ENCODE measurements around the gene RBM19. TPM values are rescaled to one million over a fixed set of nuclear protein-coding genes. Genes with fewer than 3 reads are reported as not detected.
A peak's percentile ranks its signal among the peaks of the same experiment; 100 is the strongest.

RBM19 gene
- polyA plus RNA-seq, 2 of the 4 experiments (the other 2 are of a cell fraction): 16.0 to 18.6 TPM

DNA sequence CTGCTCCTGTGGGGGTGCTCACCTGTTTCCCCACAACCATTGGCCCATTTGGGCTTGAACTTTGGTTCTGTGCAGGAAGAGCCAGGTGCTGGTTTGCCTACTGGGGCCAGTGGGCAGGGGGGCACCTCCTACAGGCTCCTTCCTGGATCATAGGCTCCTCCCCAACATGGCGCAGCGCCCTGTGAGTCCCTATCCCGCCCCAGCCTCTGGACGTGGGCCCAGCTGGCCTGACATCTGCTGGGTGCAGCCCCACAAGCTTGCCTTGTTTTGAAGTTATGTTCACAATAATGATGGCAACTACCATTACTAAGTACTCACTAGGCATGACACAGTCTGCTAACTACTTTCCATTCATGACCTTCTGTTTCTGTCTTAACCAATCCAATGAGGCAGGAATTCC lies 147.8 kb downstream of the RBM19 start:
- 89% methylated on average over 4 of the region's 4 CpGs for WGBS (ENCODE audit: missing lambda C conversion rate)
- no peak overlapping the region for H3K4me3 ChIP-seq
- ChIA-PET POLR2A (no interaction called here), CTCF (interaction anchor here (0.6 to 1.7 kb wide), 3 partner anchors 20 to 801 kb away, joined by 3 to 5 read pairs (median 3); no protein-coding TSS in a partner anchor)
- TF ChIP-seq, protein P1, sequence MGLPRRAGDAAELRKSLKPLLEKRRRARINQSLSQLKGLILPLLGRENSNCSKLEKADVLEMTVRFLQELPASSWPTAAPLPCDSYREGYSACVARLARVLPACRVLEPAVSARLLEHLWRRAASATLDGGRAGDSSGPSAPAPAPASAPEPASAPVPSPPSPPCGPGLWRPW (IDR thresholded peaks at IDR 0.05): no peak
- TF ChIP-seq, protein P2, sequence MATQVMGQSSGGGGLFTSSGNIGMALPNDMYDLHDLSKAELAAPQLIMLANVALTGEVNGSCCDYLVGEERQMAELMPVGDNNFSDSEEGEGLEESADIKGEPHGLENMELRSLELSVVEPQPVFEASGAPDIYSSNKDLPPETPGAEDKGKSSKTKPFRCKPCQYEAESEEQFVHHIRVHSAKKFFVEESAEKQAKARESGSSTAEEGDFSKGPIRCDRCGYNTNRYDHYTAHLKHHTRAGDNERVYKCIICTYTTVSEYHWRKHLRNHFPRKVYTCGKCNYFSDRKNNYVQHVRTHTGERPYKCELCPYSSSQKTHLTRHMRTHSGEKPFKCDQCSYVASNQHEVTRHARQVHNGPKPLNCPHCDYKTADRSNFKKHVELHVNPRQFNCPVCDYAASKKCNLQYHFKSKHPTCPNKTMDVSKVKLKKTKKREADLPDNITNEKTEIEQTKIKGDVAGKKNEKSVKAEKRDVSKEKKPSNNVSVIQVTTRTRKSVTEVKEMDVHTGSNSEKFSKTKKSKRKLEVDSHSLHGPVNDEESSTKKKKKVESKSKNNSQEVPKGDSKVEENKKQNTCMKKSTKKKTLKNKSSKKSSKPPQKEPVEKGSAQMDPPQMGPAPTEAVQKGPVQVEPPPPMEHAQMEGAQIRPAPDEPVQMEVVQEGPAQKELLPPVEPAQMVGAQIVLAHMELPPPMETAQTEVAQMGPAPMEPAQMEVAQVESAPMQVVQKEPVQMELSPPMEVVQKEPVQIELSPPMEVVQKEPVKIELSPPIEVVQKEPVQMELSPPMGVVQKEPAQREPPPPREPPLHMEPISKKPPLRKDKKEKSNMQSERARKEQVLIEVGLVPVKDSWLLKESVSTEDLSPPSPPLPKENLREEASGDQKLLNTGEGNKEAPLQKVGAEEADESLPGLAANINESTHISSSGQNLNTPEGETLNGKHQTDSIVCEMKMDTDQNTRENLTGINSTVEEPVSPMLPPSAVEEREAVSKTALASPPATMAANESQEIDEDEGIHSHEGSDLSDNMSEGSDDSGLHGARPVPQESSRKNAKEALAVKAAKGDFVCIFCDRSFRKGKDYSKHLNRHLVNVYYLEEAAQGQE (IDR thresholded peaks at IDR 0.05): no peak
- TF ChIP-seq EHMT2 (IDR thresholded peaks at IDR 0.05; ENCODE audit: low read depth) (no peak), CHD4 (IDR thresholded peaks at IDR 0.05; ENCODE audit: borderline replicate concordance) (no peak), KDM5A (IDR thresholded peaks at IDR 0.05) (no peak), ZC3H11A (IDR thresholded peaks at IDR 0.05) (no peak)
- TF ChIP-seq, protein P3, sequence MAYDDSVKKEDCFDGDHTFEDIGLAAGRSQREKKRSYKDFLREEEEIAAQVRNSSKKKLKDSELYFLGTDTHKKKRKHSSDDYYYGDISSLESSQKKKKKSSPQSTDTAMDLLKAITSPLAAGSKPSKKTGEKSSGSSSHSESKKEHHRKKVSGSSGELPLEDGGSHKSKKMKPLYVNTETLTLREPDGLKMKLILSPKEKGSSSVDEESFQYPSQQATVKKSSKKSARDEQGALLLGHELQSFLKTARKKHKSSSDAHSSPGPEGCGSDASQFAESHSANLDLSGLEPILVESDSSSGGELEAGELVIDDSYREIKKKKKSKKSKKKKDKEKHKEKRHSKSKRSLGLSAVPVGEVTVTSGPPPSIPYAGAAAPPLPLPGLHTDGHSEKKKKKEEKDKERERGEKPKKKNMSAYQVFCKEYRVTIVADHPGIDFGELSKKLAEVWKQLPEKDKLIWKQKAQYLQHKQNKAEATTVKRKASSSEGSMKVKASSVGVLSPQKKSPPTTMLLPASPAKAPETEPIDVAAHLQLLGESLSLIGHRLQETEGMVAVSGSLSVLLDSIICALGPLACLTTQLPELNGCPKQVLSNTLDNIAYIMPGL (CRISPR knock-in tag; IDR thresholded peaks at IDR 0.05; ENCODE audit: borderline replicate concordance): no peak
- TF ChIP-seq, protein P4, sequence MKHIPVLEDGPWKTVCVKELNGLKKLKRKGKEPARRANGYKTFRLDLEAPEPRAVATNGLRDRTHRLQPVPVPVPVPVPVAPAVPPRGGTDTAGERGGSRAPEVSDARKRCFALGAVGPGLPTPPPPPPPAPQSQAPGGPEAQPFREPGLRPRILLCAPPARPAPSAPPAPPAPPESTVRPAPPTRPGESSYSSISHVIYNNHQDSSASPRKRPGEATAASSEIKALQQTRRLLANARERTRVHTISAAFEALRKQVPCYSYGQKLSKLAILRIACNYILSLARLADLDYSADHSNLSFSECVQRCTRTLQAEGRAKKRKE (CRISPR knock-in tag; IDR thresholded peaks at IDR 0.05; ENCODE audit: low read depth): no peak
- no peak overlapping the region for H3K27ac ChIP-seq
- peak in 1 of 2 experiments; percentile 10; a peak in 1 of 6 replicates for ATAC-seq
- no peaks in the 10 kb centered on the region for H3K4me1 ChIP-seq
- DNase-seq (ENCODE audit: low read depth in 1 of 2, low spot score in 1 of 2): no peak
- no peak for FAIRE-seq
- no peaks in the 10 kb centered on the region for H3K9me3 ChIP-seq
- H3K4me2 ChIP-seq: no peak overlapping the region

DNA sequence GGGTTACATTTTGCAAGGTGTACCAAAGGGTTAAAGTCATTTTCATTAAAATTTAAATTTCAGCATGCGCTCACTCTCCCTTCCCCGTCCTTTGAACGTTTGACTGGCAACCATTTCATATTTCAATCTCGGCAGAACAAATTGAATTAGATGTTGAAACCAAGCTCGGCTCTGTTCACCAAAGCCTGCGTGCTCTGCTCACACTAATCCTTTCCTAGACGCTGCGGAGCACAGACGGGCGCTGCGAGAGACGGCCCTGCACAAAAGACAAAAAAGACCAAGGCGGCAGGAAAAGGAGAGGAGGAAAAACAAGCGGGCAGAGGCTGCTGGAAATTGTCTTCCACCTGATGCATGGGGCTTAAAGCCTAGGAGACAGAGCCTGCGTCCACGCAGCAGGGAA lies 149.3 kb downstream of the RBM19 start:
- no peak overlapping the region for H3K4me3 ChIP-seq
- no peak overlapping the region for H3K27ac ChIP-seq
- no peak overlapping the region for H3K4me2 ChIP-seq
- WGBS (ENCODE audit: missing lambda C conversion rate): 88% methylated on average over 16 of the region's 16 CpGs
- no peak for ATAC-seq
- no peak for DNase-seq (ENCODE audit: low read depth in 1 of 2, low spot score in 1 of 2)
- H3K4me1 ChIP-seq: no peaks in the 10 kb centered on the region
- FAIRE-seq: no peak
- ChIA-PET POLR2A (interaction anchor here (0.6 kb wide), 1 partner anchor 12 kb away, joined by 3 read pairs; no protein-coding TSS in a partner anchor), CTCF (interaction anchor here (1.7 kb wide), 1 partner anchor 21 kb away, joined by 3 read pairs; no protein-coding TSS in a partner anchor)
- TF ChIP-seq CHD4 (IDR thresholded peaks at IDR 0.05; ENCODE audit: borderline replicate concordance): no peak
- TF ChIP-seq CEBPB (IDR thresholded peaks at IDR 0.05): no peak
- TF ChIP-seq, protein P5, sequence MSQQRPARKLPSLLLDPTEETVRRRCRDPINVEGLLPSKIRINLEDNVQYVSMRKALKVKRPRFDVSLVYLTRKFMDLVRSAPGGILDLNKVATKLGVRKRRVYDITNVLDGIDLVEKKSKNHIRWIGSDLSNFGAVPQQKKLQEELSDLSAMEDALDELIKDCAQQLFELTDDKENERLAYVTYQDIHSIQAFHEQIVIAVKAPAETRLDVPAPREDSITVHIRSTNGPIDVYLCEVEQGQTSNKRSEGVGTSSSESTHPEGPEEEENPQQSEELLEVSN (IDR thresholded peaks at IDR 0.05; ENCODE audit: borderline replicate concordance, low read depth): no peak
- no peak for TF ChIP-seq NR3C1 (IDR thresholded peaks at IDR 0.05)
- no peak for TF ChIP-seq HDAC2 (IDR thresholded peaks at IDR 0.05)
- TF ChIP-seq CBX2 (IDR thresholded peaks at IDR 0.05; ENCODE audit: borderline replicate concordance, low read depth): no peak
- no peak for TF ChIP-seq JUNB (IDR thresholded peaks at IDR 0.05)
- TF ChIP-seq ZNF302 (CRISPR knock-in tag; IDR thresholded peaks at IDR 0.05): no peak
- TF ChIP-seq, protein P6, sequence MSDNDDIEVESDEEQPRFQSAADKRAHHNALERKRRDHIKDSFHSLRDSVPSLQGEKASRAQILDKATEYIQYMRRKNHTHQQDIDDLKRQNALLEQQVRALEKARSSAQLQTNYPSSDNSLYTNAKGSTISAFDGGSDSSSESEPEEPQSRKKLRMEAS (IDR thresholded peaks at IDR 0.05): no peak
- no peak for TF ChIP-seq HOXA7 (CRISPR knock-in tag; IDR thresholded peaks at IDR 0.05)
- no peaks in the 10 kb centered on the region for H3K9me3 ChIP-seq

Measured in A549 (cell line).